HEK293 (cell line): Measurements from ENCODE around the gene TBC1D12.
A peak's percentile ranks its signal among the peaks of the same experiment; 100 is the strongest.

Experiments used
- ELK4 ChIP-seq: IDR thresholded peaks from 2 replicates; pipeline ENCODE4 v1.6.1; 2011; ENCODE audit warnings: mild to moderate bottlenecking, low read depth, low read length, borderline replicate concordance
- GLIS1 ChIP-seq: fragments of 450-650 bp; formaldehyde crosslinking; IDR thresholded peaks from 2 replicates; pipeline ENCODE4 v1.5.1; 2016; ENCODE audit warnings: missing biosample characterization, missing genetic modification characterization
- IKZF3 ChIP-seq: fragments of 450-650 bp; IDR thresholded peaks from 2 replicates; pipeline ENCODE4 v1.5.0; 2018; ENCODE audit warnings: missing biosample characterization, mild to moderate bottlenecking, missing genetic modification characterization, moderate library complexity
- PRDM10 ChIP-seq: fragments of 450-650 bp; formaldehyde crosslinking; IDR thresholded peaks from 2 replicates; pipeline ENCODE4 v1.5.1; 2016; ENCODE audit warnings: missing biosample characterization, missing genetic modification characterization
- SCRT2 ChIP-seq: fragments of 450-650 bp; formaldehyde crosslinking; IDR thresholded peaks from 2 replicates; pipeline ENCODE4 v1.5.1; 2016; ENCODE audit warnings: missing biosample characterization, missing genetic modification characterization
- SP2 ChIP-seq: fragments of 450-650 bp; formaldehyde crosslinking; IDR thresholded peaks from 2 replicates; pipeline ENCODE4 v1.5.1; 2016; ENCODE audit warnings: missing biosample characterization, missing genetic modification characterization
- ZBTB17 ChIP-seq: fragments of 450-650 bp; formaldehyde crosslinking; IDR thresholded peaks from 2 replicates; pipeline ENCODE4 v1.5.1; 2016; ENCODE audit warnings: missing biosample characterization, missing genetic modification characterization
- ZBTB44 ChIP-seq: fragments of 450-650 bp; IDR thresholded peaks from 2 replicates; pipeline ENCODE4 v1.5.1; 2018; ENCODE audit warnings: missing biosample characterization, mild to moderate bottlenecking, missing genetic modification characterization
- ZFP3 ChIP-seq: fragments of 450-650 bp; formaldehyde crosslinking; IDR thresholded peaks from 2 replicates; pipeline ENCODE4 v1.5.1; 2016; ENCODE audit warnings: low read depth, missing biosample characterization, missing genetic modification characterization
- ZFP41 ChIP-seq: fragments of 450-650 bp; formaldehyde crosslinking; IDR thresholded peaks from 2 replicates; pipeline ENCODE4 v1.5.1; 2016; ENCODE audit warnings: missing biosample characterization, missing genetic modification characterization, borderline replicate concordance
- ZFP69B ChIP-seq: fragments of 450-650 bp; formaldehyde crosslinking; IDR thresholded peaks from 2 replicates; pipeline ENCODE4 v1.5.1; 2016; ENCODE audit warnings: missing biosample characterization, missing genetic modification characterization
- ZNF2 ChIP-seq: fragments of 450-650 bp; formaldehyde crosslinking; IDR thresholded peaks from 2 replicates; pipeline ENCODE4 v1.5.1; 2016; ENCODE audit warnings: missing biosample characterization, missing genetic modification characterization
- ZNF302 ChIP-seq: fragments of 450-650 bp; formaldehyde crosslinking; IDR thresholded peaks from 2 replicates; pipeline ENCODE4 v1.5.1; 2016; ENCODE audit warnings: missing biosample characterization, missing genetic modification characterization, low read depth
- ZNF341 ChIP-seq: fragments of 450-650 bp; formaldehyde crosslinking; IDR thresholded peaks from 2 replicates; pipeline ENCODE4; 2016; ENCODE audit warnings: low read depth, missing biosample characterization, missing genetic modification characterization
- ZNF350 ChIP-seq: fragments of 450-650 bp; formaldehyde crosslinking; IDR thresholded peaks from 2 replicates; pipeline ENCODE4 v1.5.0; 2017; ENCODE audit warnings: missing biosample characterization, mild to moderate bottlenecking, missing genetic modification characterization
- ZNF426 ChIP-seq: fragments of 450-650 bp; formaldehyde crosslinking; IDR thresholded peaks from 2 replicates; pipeline ENCODE4 v1.5.1; 2017; ENCODE audit warnings: missing biosample characterization, missing genetic modification characterization, mild to moderate bottlenecking, inconsistent platforms, moderate library complexity
- ZNF488 ChIP-seq: fragments of 450-650 bp; formaldehyde crosslinking; IDR thresholded peaks from 2 replicates; pipeline ENCODE4 v1.5.1; 2016; ENCODE audit warnings: missing biosample characterization, missing genetic modification characterization
- ZNF585B ChIP-seq: fragments of 450-650 bp; formaldehyde crosslinking; IDR thresholded peaks from 2 replicates; pipeline ENCODE4 v1.5.1; 2016; ENCODE audit warnings: missing biosample characterization, missing genetic modification characterization
- ZNF596 ChIP-seq: fragments of 450-650 bp; IDR thresholded peaks from 2 replicates; pipeline ENCODE4 v1.5.0; 2018; ENCODE audit warnings: missing biosample characterization, mild to moderate bottlenecking, missing genetic modification characterization, moderate library complexity
- ZNF626 ChIP-seq: fragments of 450-650 bp; sonication (Bioruptor Pico); formaldehyde crosslinking; IDR thresholded peaks from 2 replicates; pipeline ENCODE4 v1.5.1; 2018; ENCODE audit warnings: missing biosample characterization, missing genetic modification characterization, inconsistent platforms
- ZNF747 ChIP-seq: fragments of 450-650 bp; formaldehyde crosslinking; IDR thresholded peaks from 2 replicates; pipeline ENCODE4 v1.5.1; 2016; ENCODE audit warnings: missing biosample characterization, missing genetic modification characterization
- ZNF837 ChIP-seq: fragments of 450-650 bp; formaldehyde crosslinking; IDR thresholded peaks from 2 replicates; pipeline ENCODE4 v1.5.1; 2016; ENCODE audit warnings: missing biosample characterization, missing genetic modification characterization
- ZXDB ChIP-seq: fragments of 450-650 bp; formaldehyde crosslinking; IDR thresholded peaks from 2 replicates; pipeline ENCODE4 v1.5.1; 2016; ENCODE audit warnings: missing biosample characterization, missing genetic modification characterization
- TF ChIP-seq, protein P1 (sequence below): fragments of 450-650 bp; formaldehyde crosslinking; IDR thresholded peaks from 2 replicates; pipeline ENCODE4 v1.5.1; 2016; ENCODE audit warnings: missing biosample characterization, missing genetic modification characterization, low read depth
- TF ChIP-seq, protein P2 (sequence below): fragments of 450-650 bp; formaldehyde crosslinking; IDR thresholded peaks from 2 replicates; pipeline ENCODE4 v1.5.1; 2017; ENCODE audit warnings: missing biosample characterization, missing genetic modification characterization
- TF ChIP-seq, protein P3 (sequence below): fragments of 450-650 bp; formaldehyde crosslinking; IDR thresholded peaks from 2 replicates; pipeline ENCODE4 v1.5.1; 2017; ENCODE audit warnings: missing biosample characterization, missing genetic modification characterization

TBC1D12 gene

GRCh38 chr10:94397549-94398370 lies 4.6 kb upstream of the TBC1D12 start (continued):
- TF ChIP-seq ZNF2 (no peak), ZNF837 (no peak), ZNF585B (tag by site-specific recombination) (no peak), ZNF596 (no peak), ZNF747 (tag by site-specific recombination) (no peak), ZFP69B (tag by site-specific recombination) (no peak), ZNF426 (tag by site-specific recombination) (no peak), SP2 (tag by site-specific recombination) (no peak), ZFP3 (tag by site-specific recombination) (no peak), ZXDB (tag by site-specific recombination) (no peak), ZNF626 (no peak), ZNF302 (tag by site-specific recombination) (no peak), PRDM10 (tag by site-specific recombination) (0 out of 2 replicates have a peak, but pooled peaks have one; percentile 14), IKZF3 (tag by site-specific recombination) (no peak), SCRT2 (tag by site-specific recombination) (no peak), ZBTB44 (no peak), ZBTB17 (tag by site-specific recombination) (peak; percentile 68), ZNF350 (no peak), ZNF488 (tag by site-specific recombination) (no peak), ZNF341 (tag by site-specific recombination) (no peak), ELK4 (no peak), GLIS1 (tag by site-specific recombination) (peak; percentile 91), ZFP41 (tag by site-specific recombination) (no peak)
- TF ChIP-seq, protein P1, sequence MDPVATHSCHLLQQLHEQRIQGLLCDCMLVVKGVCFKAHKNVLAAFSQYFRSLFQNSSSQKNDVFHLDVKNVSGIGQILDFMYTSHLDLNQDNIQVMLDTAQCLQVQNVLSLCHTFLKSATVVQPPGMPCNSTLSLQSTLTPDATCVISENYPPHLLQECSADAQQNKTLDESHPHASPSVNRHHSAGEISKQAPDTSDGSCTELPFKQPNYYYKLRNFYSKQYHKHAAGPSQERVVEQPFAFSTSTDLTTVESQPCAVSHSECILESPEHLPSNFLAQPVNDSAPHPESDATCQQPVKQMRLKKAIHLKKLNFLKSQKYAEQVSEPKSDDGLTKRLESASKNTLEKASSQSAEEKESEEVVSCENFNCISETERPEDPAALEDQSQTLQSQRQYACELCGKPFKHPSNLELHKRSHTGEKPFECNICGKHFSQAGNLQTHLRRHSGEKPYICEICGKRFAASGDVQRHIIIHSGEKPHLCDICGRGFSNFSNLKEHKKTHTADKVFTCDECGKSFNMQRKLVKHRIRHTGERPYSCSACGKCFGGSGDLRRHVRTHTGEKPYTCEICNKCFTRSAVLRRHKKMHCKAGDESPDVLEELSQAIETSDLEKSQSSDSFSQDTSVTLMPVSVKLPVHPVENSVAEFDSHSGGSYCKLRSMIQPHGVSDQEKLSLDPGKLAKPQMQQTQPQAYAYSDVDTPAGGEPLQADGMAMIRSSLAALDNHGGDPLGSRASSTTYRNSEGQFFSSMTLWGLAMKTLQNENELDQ (tag by site-specific recombination) = no peak
- TF ChIP-seq, protein P2, sequence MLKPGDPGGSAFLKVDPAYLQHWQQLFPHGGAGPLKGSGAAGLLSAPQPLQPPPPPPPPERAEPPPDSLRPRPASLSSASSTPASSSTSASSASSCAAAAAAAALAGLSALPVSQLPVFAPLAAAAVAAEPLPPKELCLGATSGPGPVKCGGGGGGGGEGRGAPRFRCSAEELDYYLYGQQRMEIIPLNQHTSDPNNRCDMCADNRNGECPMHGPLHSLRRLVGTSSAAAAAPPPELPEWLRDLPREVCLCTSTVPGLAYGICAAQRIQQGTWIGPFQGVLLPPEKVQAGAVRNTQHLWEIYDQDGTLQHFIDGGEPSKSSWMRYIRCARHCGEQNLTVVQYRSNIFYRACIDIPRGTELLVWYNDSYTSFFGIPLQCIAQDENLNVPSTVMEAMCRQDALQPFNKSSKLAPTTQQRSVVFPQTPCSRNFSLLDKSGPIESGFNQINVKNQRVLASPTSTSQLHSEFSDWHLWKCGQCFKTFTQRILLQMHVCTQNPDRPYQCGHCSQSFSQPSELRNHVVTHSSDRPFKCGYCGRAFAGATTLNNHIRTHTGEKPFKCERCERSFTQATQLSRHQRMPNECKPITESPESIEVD (tag by site-specific recombination) = peak; percentile 33; the same call in 1 of the 2 replicates
- TF ChIP-seq, protein P3, sequence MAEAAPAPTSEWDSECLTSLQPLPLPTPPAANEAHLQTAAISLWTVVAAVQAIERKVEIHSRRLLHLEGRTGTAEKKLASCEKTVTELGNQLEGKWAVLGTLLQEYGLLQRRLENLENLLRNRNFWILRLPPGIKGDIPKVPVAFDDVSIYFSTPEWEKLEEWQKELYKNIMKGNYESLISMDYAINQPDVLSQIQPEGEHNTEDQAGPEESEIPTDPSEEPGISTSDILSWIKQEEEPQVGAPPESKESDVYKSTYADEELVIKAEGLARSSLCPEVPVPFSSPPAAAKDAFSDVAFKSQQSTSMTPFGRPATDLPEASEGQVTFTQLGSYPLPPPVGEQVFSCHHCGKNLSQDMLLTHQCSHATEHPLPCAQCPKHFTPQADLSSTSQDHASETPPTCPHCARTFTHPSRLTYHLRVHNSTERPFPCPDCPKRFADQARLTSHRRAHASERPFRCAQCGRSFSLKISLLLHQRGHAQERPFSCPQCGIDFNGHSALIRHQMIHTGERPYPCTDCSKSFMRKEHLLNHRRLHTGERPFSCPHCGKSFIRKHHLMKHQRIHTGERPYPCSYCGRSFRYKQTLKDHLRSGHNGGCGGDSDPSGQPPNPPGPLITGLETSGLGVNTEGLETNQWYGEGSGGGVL (tag by site-specific recombination) = no peak
